Activated CD4-positive, alpha-beta T cell treated with anti-CD3 and anti-CD28 coated beads, Interleukin-2, amount 10 ng/mL, durations not matched to agents 7 days and 5 days (primary cell): ENCODE data around the gene SUSD6. TPM values are rescaled to one million over a fixed set of nuclear protein-coding genes. Genes with fewer than 3 reads are reported as not detected.

Experiments
- CTCF ChIA-PET: fragments of 350-600 bp; sonication (Branson Sonifier 250); formaldehyde crosslinking; loops from one replicate; lab custom pipeline; 2021; ENCODE audit warnings: antibody characterized with exemption; lab: Charles Lee
- POLR2A ChIA-PET: fragments of 350-600 bp; sonication (Branson Sonifier 250); formaldehyde crosslinking; loops from one replicate; lab custom pipeline; 2021; ENCODE audit warnings: antibody characterized with exemption; lab: Charles Lee
- DNase-seq: peaks from one replicate; pipeline ENCODE4 v3.0.0-alpha.2; 2020
- H3K27ac Mint-ChIP-seq: one replicate; pipeline ENCODE4 v1.8.0; 2021; ENCODE audit warnings: mild to moderate bottlenecking, moderate library complexity, mixed read lengths
- H3K27me3 Mint-ChIP-seq: one replicate; pipeline ENCODE4 v1.8.0; 2021; ENCODE audit warnings: mixed read lengths
- H3K36me3 Mint-ChIP-seq: one replicate; pipeline ENCODE4 v1.8.0; 2021; ENCODE audit warnings: low read depth, mixed read lengths
- H3K4me1 Mint-ChIP-seq: one replicate; pipeline ENCODE4 v1.8.0; 2021; ENCODE audit warnings: mixed read lengths
- H3K4me3 Mint-ChIP-seq: one replicate; pipeline ENCODE4 v1.8.0; 2021; ENCODE audit warnings: mild to moderate bottlenecking, moderate library complexity, mixed read lengths
- H3K9me3 Mint-ChIP-seq: one replicate; pipeline ENCODE4 v1.8.0; 2021; ENCODE audit warnings: mixed read lengths
- total RNA-seq, 2 experiments: library from RNA; stranded (reverse); gene quantifications; one replicate each; pipeline ENCODE4 v1.2.3, GENCODE V29; 2021

Gene SUSD6
- total RNA-seq, 2 experiments from 2014 or later: 42.6 to 45.0 TPM

DNA sequence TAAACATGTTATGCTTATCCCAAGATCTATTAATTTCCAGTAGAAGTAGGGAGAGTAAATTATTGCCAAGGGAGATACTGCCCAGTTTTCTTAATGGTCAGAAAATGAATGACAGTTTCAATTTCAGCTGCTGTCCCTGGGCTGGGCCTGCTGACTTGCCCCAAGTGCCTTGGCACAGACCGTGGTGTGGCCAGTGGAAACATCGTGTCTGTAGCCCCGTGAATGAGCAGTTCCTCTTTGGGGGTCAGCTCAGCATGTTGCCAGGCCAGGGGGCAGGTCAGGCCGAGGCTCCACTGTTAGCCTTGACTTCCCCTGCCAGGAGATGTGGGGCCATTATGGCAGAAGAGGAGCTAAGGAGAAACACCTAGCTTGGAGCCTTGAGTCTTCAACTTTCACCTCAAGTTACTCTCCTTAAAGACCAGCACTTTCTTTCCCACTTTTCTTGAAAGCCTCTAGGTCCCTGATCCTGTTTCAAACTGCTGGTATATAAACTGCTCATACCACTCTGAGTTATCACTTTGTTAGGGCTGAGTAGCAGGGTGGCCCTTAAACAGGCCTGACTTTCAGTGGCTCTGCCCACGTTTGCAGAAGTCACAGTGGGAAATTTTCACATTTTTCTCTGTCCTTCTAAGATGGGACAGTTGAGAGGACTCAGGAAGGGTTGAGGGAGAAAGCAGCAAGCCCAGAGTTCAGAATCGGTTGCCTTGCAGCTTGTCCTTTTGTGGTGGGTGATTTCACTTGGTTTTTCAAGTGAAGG is 73.2 kb downstream of the SUSD6 start:
- CTCF ChIA-PET: interaction anchor here (0.8 to 1.8 kb wide), 6 partner anchors 8 to 76 kb away, joined by 3 to 6 read pairs (median 4); no protein-coding TSS in a partner anchor
- peaks cover 76% of the 10 kb centered on the region for H3K4me1 Mint-ChIP-seq
- POLR2A ChIA-PET: interaction anchor here (0.5 kb wide), 1 partner anchor 488 kb away, joined by 4 read pairs; no protein-coding TSS in a partner anchor
- peaks cover 14% of the 10 kb centered on the region for H3K36me3 Mint-ChIP-seq
- peak overlapping the region; percentile 63 for H3K27ac Mint-ChIP-seq
- H3K4me3 Mint-ChIP-seq: no peak overlapping the region
- H3K9me3 Mint-ChIP-seq: no peaks in the 10 kb centered on the region
- H3K27me3 Mint-ChIP-seq: no peaks in the 10 kb centered on the region
- DNase-seq: no peak

- DNase-seq: peak; percentile 54
- Mint-ChIP-seq H3K9me3 (no peaks in the 10 kb centered on the region), H3K27ac (peak overlapping the region; percentile 63), H3K27me3 (no peaks in the 10 kb centered on the region), H3K36me3 (peaks cover 19% of the 10 kb centered on the region), H3K4me1 (peaks cover 79% of the 10 kb centered on the region), H3K4me3 (no peak overlapping the region)
- CTCF ChIA-PET: interaction anchor here (0.8 to 1.8 kb wide), 5 partner anchors 9 to 77 kb away, joined by 3 to 6 read pairs (median 3); no protein-coding TSS in a partner anchor
- POLR2A ChIA-PET: no interaction called here
Observed at GRCh38 chr14:69685218-69685616, 73.8 kb downstream of the SUSD6 start.

GRCh38 chr14:69685716-69686115 is 74.3 kb downstream of the SUSD6 start:
- no peak for DNase-seq
- H3K27me3 Mint-ChIP-seq: no peaks in the 10 kb centered on the region
- ChIA-PET POLR2A (no interaction called here), CTCF (interaction anchor here (1.3 to 1.8 kb wide), 4 partner anchors 9 to 77 kb away, joined by 3 to 6 read pairs (median 4); no protein-coding TSS in a partner anchor)
- peak overlapping the region; percentile 6 for H3K4me3 Mint-ChIP-seq
- H3K36me3 Mint-ChIP-seq: peaks cover 20% of the 10 kb centered on the region
- H3K9me3 Mint-ChIP-seq: no peaks in the 10 kb centered on the region
- H3K27ac Mint-ChIP-seq: peak overlapping the region; percentile 63
- peaks cover 77% of the 10 kb centered on the region for H3K4me1 Mint-ChIP-seq

GRCh38 chr14:69687606-69688298 is 76.4 kb downstream of the SUSD6 start:
- no peak for DNase-seq
- H3K4me3 Mint-ChIP-seq: no peak overlapping the region
- ChIA-PET POLR2A (interaction anchor here (0.6 kb wide), 1 partner anchor 171 kb away, joined by 4 read pairs; no protein-coding TSS in a partner anchor), CTCF (interaction anchor here (0.7 to 1.8 kb wide), 5 partner anchors 11 to 14 kb away, joined by 3 to 7 read pairs (median 3); no protein-coding TSS in a partner anchor)
- H3K27ac Mint-ChIP-seq: no peak overlapping the region
- no peaks in the 10 kb centered on the region for H3K9me3 Mint-ChIP-seq
- H3K27me3 Mint-ChIP-seq: no peaks in the 10 kb centered on the region
- peaks cover 20% of the 10 kb centered on the region for H3K36me3 Mint-ChIP-seq
- H3K4me1 Mint-ChIP-seq: peaks cover 70% of the 10 kb centered on the region

DNA sequence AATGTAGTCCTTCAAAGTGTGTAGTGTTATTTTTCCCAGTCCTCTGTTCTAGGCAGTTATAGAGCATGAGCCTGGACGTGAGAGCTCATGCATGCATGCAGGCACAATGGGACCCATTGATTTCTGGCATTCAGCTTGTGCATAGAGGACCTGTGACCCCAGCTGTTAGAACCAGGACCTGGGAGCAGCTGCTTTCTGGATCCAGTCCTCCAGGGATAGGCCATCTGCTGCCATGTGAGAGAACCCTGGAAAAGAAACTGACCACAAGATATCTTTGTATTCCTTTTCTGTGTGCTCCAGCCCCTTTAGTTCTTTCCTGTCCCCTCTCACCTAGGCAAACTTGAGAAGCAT is 76.9 kb downstream of the SUSD6 start:
- ChIA-PET POLR2A (interaction anchor here (0.6 kb wide), 1 partner anchor 171 kb away, joined by 4 read pairs; no protein-coding TSS in a partner anchor), CTCF (interaction anchor here (0.7 to 1.8 kb wide), 7 partner anchors 10 to 39 kb away, joined by 3 to 7 read pairs (median 3); no protein-coding TSS in a partner anchor)
- Mint-ChIP-seq H3K4me1 (peaks cover 68% of the 10 kb centered on the region), H3K36me3 (peaks cover 18% of the 10 kb centered on the region), H3K27ac (no peak overlapping the region), H3K27me3 (no peaks in the 10 kb centered on the region), H3K9me3 (no peaks in the 10 kb centered on the region), H3K4me3 (no peak overlapping the region)
- no peak for DNase-seq

DNA sequence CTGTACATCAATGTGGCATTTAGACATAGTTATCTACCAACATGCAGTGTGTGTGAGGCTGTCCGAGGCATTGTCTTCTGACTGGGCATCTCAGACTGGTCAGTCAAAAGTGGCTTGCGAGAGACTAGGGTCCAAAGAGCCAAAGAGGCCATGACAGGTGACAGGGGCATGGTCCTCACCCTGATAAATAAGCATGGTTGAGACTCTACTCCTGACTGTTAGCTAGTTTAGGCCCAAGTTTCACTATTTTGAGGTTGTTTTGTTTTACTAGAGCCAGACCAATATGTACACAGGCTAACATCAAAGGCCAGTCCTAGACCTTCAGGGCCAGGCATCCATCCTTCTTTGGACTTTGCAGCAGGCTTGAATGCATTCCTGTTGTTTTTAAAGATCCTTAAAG is 78.6 kb downstream of the SUSD6 start:
- peaks cover 67% of the 10 kb centered on the region for H3K4me1 Mint-ChIP-seq
- no peak for DNase-seq
- ChIA-PET CTCF (interaction anchor here (1.0 to 1.1 kb wide), 2 partner anchors 14 to 37 kb away, joined by 3 read pairs; no protein-coding TSS in a partner anchor), POLR2A (no interaction called here)
- H3K36me3 Mint-ChIP-seq: peaks cover 16% of the 10 kb centered on the region
- no peaks in the 10 kb centered on the region for H3K9me3 Mint-ChIP-seq
- H3K27me3 Mint-ChIP-seq: no peaks in the 10 kb centered on the region
- H3K27ac Mint-ChIP-seq: no peak overlapping the region
- no peak overlapping the region for H3K4me3 Mint-ChIP-seq

- Mint-ChIP-seq H3K4me1 (peaks cover 76% of the 10 kb centered on the region), H3K27me3 (no peaks in the 10 kb centered on the region), H3K27ac (no peak overlapping the region), H3K4me3 (no peak overlapping the region), H3K36me3 (peaks cover 22% of the 10 kb centered on the region), H3K9me3 (no peaks in the 10 kb centered on the region)
- DNase-seq: no peak
- ChIA-PET POLR2A (interaction anchor here (0.5 kb wide), 1 partner anchor 13 kb away, joined by 3 read pairs; no protein-coding TSS in a partner anchor), CTCF (interaction anchor here (0.6 to 1.8 kb wide), 3 partner anchors 9 to 118 kb away, joined by 3 read pairs; partner anchors contain the start of gene CCDC177)
Observed at GRCh38 chr14:69692594-69692993, 81.2 kb downstream of the SUSD6 start.

GRCh38 chr14:69693145-69693544 is 81.7 kb downstream of the SUSD6 start:
- no peak overlapping the region for H3K27ac Mint-ChIP-seq
- H3K4me3 Mint-ChIP-seq: no peak overlapping the region
- peaks cover 24% of the 10 kb centered on the region for H3K36me3 Mint-ChIP-seq
- ChIA-PET POLR2A (interaction anchor here (0.5 kb wide), 1 partner anchor 12 kb away, joined by 3 read pairs; no protein-coding TSS in a partner anchor), CTCF (interaction anchor here (0.6 kb wide), 1 partner anchor 119 kb away, joined by 3 read pairs; the partner anchor contains the start of gene CCDC177)
- no peaks in the 10 kb centered on the region for H3K9me3 Mint-ChIP-seq
- peaks cover 75% of the 10 kb centered on the region for H3K4me1 Mint-ChIP-seq
- no peak for DNase-seq
- H3K27me3 Mint-ChIP-seq: no peaks in the 10 kb centered on the region

GRCh38 chr14:69693801-69694729 is 82.7 kb downstream of the SUSD6 start:
- Mint-ChIP-seq H3K9me3 (no peaks in the 10 kb centered on the region), H3K4me1 (peaks cover 77% of the 10 kb centered on the region), H3K27me3 (no peaks in the 10 kb centered on the region), H3K27ac (peak overlapping the region; percentile 14), H3K36me3 (peaks cover 26% of the 10 kb centered on the region), H3K4me3 (no peak overlapping the region)
- CTCF ChIA-PET: interaction anchor here (0.6 kb wide), 1 partner anchor 46 kb away, joined by 3 read pairs; no protein-coding TSS in a partner anchor
- no peak for DNase-seq
- POLR2A ChIA-PET: no interaction called here

DNA sequence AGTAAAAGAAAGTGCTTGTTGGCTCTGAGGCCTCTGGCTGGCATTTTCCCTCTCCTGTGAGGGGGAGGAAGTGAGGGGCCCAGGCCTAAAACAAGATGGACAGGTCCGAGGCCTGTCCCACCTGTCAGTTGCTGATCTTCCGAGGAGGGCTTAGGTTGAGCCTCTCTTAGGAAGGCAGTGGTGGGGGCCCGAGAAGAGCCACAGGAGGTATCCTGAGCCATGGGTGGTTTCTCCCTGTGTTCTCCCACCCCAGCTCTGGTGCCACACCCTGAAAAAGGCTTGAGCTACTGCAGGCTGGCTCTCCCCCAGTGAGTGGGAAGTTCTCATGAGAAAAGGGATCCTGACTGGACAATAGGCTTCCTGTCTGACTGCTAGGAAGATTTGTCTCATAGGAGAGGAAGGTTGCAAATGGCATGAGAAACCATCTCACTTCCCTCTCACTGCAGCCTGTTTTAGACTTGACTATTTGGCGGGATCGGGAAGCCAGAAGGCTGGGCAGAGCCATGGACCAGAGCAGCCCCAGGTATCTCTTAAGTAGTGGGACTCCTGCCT is 83.4 kb downstream of the SUSD6 start:
- Mint-ChIP-seq H3K36me3 (peaks cover 24% of the 10 kb centered on the region), H3K9me3 (no peaks in the 10 kb centered on the region), H3K27ac (no peak overlapping the region), H3K4me3 (no peak overlapping the region), H3K4me1 (peaks cover 80% of the 10 kb centered on the region), H3K27me3 (no peaks in the 10 kb centered on the region)
- ChIA-PET POLR2A (no interaction called here), CTCF (no interaction called here)
- no peak for DNase-seq

- Mint-ChIP-seq H3K36me3 (peaks cover 16% of the 10 kb centered on the region), H3K9me3 (no peaks in the 10 kb centered on the region), H3K27me3 (no peaks in the 10 kb centered on the region), H3K27ac (peak overlapping the region; percentile 28), H3K4me3 (no peak overlapping the region), H3K4me1 (peaks cover 79% of the 10 kb centered on the region)
- POLR2A ChIA-PET: no interaction called here
- CTCF ChIA-PET: no interaction called here
- DNase-seq: no peak
Observed at GRCh38 chr14:69695322-69696203, 84.2 kb downstream of the SUSD6 start.
